Fibroblast of gingiva (primary cell): ENCODE results near the gene AFG3L2.
A peak's percentile ranks its signal among the peaks of the same experiment; 100 is the strongest.
"Not testable (repeated sequence)": the region's sequence is repeated elsewhere in the genome, so short reads cannot be mapped to it uniquely, and the experiment has no call there.

Experiments
- DNase-seq: peaks from one replicate; pipeline ENCODE4 v3.0.0-alpha.2; 2011; ENCODE audit warnings: low read depth

The AFG3L2 gene

GRCh38 chr18:12397254-12397653 lies 20.2 kb upstream of the AFG3L2 start:
- no peak for DNase-seq

- no peak for DNase-seq
These were observed 17.4 kb upstream of the AFG3L2 start for GRCh38 chr18:12394428-12394827.

- no peak for DNase-seq
These were observed 17.0 kb upstream of the AFG3L2 start for GRCh38 chr18:12393998-12394397.

- no peak for DNase-seq
These were observed 16.5 kb upstream of the AFG3L2 start for GRCh38 chr18:12393510-12393909.

DNA sequence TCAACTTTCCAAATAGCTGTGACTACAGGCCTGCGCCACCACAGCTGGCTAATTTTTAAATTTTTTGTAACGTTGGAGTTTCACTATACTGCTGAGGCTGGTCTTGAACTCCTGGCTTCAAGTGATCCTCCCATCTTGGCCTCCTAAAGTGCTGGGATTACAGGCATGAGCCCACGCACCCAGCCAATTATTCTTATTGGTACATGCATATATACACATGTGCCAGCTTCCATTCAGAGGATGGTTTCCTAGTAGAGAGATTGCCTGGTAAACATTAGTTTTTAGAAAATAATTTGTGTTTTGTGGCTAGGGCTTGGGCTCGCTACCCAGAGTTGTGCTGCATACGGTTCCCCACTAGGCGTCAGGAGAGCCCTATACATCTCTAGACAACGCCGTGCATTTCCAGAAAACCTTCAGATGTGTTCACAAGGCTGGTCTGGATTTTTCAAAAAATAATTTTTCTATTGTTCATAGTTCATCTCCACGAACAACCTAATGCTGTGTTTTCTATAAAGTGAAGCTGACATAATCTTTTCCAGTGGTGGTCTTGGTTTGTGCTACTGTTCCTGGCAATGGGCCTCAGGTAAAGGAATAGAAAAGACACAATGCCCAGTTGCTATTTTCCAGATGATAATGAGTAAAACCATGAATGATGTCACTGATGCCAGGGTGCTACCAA lies 14.6 kb upstream of the AFG3L2 start:
- peak; percentile 58 for DNase-seq

DNA sequence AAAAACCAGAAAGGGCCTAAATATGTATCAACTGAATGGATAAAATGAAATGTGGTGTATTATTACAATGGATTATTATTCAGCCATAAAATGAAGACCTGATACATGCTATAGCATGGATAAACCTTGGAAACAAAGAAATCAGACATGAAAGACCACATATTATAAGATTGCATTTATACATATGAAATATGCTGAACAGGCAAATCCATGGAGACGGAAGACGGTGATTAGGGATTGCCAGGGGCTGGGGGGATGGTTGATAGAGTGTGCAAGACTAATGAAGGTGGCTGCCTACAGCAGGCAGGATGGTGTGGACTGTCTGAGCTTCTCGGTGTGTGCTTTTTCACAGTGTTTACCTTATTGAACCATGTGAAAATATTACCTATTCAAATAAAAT lies 11.4 kb upstream of the AFG3L2 start:
- no peak for DNase-seq

GRCh38 chr18:12384261-12384660 lies 7.2 kb upstream of the AFG3L2 start:
- no peak for DNase-seq

DNA sequence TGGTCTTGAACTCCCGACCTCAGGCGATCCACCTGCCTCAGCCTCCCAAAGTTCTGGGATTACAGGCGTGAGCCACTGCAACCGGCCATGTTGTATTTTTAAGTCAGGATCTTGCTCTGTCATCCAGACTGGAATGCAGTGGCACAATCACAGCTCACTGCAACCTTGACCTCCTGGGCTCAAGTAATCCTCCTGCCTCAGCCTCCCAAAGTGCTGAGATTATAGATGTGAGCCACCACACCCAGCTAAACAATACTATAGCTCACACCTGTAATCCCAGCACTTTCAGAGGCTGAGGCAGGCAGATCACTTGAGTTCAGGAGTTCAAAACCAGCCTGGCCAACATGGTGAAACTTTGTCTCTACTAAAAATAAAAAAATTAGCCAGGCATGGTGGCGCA lies 6.7 kb upstream of the AFG3L2 start:
- DNase-seq = not testable (repeated sequence)

DNA sequence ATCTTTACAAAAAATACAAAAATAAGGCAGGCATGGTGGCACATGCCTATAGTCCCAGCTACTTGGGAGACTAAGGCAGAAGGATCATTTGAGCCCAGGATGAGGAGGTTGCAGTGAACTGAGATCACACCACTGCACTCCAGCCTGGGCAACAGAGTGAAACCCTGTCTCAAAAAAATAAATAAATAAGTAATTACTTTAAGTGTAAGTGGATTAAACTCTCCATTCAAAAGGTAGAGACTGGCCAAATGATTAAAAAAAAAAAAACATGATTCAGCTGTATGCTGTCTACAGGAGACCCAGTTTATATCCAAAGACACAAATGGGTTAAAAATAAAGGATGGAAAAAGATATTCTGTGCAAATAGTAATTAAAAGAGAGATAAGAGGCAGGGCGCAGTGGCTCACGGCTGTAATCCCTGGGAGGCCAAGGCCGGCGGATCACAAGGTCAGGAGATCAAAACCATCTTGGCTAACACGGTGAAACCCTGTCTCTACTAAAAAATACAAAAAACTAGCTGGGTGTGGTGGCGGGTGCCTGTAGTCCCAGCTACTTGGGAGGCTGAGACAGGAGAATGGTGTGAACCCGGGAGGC lies 5.3 kb upstream of the AFG3L2 start:
- DNase-seq = not testable (repeated sequence)

DNA sequence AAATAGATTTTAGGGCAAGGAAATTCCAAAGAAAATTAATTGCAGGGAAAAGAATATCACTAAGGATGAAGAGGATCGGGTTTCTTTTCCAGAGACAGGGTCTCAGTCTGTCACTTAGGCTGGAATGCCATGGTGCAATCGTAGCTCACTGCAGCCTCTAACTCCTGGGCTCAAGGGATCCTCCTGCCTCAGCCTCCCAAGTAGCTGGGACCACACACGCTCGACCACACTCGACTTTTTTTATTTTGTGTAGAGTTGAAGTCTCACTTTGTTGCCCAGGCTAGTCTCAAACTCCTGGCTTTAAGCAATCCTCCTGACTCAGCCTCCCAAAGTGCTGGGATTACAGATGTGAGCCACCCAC lies 1.2 kb upstream of the AFG3L2 start:
- DNase-seq = not testable (repeated sequence)

DNA sequence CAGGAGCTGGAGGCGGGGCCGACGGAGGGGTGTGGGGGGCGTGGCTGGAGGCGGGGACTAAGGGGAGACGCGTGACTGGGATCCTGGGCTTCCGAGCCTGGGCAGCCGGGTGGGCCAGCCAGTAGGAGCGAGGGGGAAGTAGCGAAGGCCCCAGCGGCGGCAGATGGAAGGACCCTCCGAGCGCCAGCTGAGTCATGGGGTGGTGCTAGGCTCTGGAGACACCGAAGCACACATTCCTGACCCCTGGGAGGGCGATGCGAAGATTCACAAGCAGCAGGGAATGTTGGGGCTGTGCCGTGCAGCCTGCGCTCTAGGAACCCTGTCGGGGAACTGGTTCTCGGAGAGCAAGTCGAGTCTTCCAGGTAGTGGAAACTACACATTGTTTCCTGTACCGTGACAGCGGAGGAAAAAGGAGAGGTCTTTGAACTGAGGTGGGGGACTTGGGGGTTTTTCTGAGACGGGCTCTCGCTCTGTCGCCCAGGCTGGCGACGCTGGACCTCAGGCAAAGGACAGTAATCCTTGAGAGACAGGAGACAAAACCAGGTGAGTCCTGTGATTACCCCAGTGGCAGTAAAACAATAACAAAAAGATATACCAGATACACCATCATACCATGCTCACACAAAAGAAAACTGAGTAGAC lies 650 bp upstream of the AFG3L2 start:
- DNase-seq = no peak

GRCh38 chr18:12376034-12376753 lies 833 bp downstream of the AFG3L2 start:
- peak; percentile 6 for DNase-seq

GRCh38 chr18:12374401-12374800 lies 2.6 kb downstream of the AFG3L2 start:
- no peak for DNase-seq

- no peak for DNase-seq
These were observed 3.3 kb downstream of the AFG3L2 start for GRCh38 chr18:12373771-12374116.

- no peak for DNase-seq
These were observed 3.8 kb downstream of the AFG3L2 start for GRCh38 chr18:12373116-12373770.

GRCh38 chr18:12372406-12372805 lies 4.6 kb downstream of the AFG3L2 start:
- DNase-seq = no peak

DNA sequence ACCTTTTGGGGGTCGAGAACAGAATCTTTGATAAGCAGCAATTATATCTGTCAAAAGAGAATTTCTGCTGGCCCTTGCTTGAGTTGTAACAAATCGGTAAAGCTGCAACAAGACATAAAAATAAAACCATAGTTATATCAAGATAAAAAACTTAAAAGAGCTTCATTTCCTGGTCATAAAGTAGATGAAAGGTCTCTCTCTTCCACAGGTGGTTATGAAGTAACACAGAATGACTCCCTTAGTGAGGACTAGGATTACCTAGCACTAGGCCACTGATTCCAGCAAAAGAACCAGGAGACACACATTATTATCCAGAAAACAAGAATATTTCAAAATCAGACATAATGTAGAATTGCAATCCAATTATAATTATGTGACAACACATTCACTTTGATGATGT lies 5.4 kb downstream of the AFG3L2 start:
- DNase-seq = no peak

DNA sequence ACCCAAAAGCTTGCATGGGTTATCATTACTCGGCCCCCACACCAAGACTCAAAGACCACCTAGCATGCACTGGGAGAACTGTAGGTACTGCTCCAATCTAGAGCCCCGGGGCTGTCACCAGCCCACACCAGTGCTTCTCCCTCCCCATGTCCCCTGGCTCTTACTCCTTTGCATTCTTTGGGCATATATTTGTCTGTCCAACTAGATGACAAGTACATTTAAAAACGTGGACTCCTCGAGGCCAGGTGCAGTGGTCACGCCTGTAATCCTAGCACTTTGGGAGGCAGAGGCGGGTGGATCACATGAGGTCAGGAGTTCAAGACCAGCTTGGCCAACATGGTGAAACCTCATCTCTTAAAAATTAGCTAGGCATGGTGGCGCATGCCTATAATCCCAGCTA lies 7.8 kb downstream of the AFG3L2 start:
- no peak for DNase-seq

GRCh38 chr18:12366784-12367183 lies 10.2 kb downstream of the AFG3L2 start:
- no peak for DNase-seq

GRCh38 chr18:12366379-12366778 lies 10.6 kb downstream of the AFG3L2 start:
- no peak for DNase-seq

DNA sequence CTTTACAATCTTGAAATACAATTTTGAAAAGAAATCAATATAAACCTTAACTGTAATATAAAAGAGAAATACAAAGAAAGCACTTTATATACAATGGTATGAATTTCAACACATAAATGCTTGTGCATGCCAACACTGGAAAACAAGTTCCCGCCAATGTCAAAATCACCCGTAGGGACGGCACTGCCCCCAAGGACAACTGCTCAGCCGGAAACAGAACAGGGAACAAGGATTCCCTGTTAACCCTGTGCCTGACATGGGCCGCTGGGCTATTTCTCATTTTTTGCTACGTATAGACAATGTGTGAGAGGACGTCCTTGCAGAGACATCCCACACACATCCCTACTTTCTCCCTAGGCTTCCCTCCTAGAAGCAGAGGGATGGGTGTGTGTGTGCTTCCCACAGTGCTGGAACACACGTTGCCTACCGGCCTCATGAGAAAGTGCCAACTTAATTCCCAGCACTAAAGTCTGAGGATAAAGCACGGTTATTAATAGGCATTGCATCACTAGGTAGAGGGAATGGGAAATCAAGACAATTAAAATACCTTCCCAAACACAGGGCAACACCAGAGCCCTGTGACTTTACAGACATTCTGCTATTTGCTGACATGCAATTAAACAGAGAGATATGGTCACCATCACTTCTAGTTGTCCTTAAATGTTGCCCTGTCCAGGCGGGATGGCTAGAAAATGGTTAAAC lies 14.4 kb downstream of the AFG3L2 start:
- no peak for DNase-seq

GRCh38 chr18:12361770-12362378 lies 15.2 kb downstream of the AFG3L2 start:
- no peak for DNase-seq
